A673 (cell line): ENCODE results near the gene LIX1L. TPM values are rescaled to one million over a fixed set of nuclear protein-coding genes. Genes with fewer than 3 reads are reported as not detected.
A peak's percentile ranks its signal among the peaks of the same experiment; 100 is the strongest.

Experiments
- Bru-seq: library from RNA; stranded (reverse); fragments of 400-500 nt; gene quantifications from one replicate; lab custom pipeline; 2021; lab: Mats Ljungman, UMichigan
- BruChase-seq, 2 experiments: library from RNA; stranded (reverse); fragments of 400-500 nt; gene quantifications; one replicate each; lab custom pipeline; 2021; lab: Mats Ljungman, UMichigan
- BruUV-seq: library from RNA; stranded (reverse); fragments of 400-500 nt; replicated peaks from 2 replicates; lab custom pipeline; 2021; lab: Mats Ljungman, UMichigan
- CTCF ChIA-PET: fragments of 300-600 bp; sonication (Branson Sonifier 250); formaldehyde crosslinking; loops from one replicate; lab custom pipeline; 2022; ENCODE audit warnings: antibody characterized with exemption; lab: Charles Lee
- POLR2A ChIA-PET: fragments of 300-600 bp; sonication (Branson Sonifier 250); formaldehyde crosslinking; loops from one replicate; lab custom pipeline; 2022; ENCODE audit warnings: antibody characterized with exemption; ENCODE audit not compliant: low non-redundant PET; lab: Charles Lee
- DNase-seq: peaks from one replicate; pipeline ENCODE4 v3.0.0-alpha.2; 2015; ENCODE audit warnings: low spot score
- H3K27ac ChIP-seq: fragments of 200-600 bp; sonication (generic); 2 replicates; pipeline ENCODE4 v1.5.1; 2016; ENCODE audit warnings: mixed run types, low read depth, mild to moderate bottlenecking, mixed read lengths, antibody characterized with exemption, low read length; ENCODE audit not compliant: poor library complexity, severe bottlenecking
- H3K27me3 ChIP-seq: fragments of 200-600 bp; sonication (generic); replicated peaks from 2 replicates; pipeline ENCODE4 v1.6.1; 2017; ENCODE audit warnings: mixed run types, low read depth, mild to moderate bottlenecking, mixed read lengths, antibody characterized with exemption, low read length; ENCODE audit not compliant: insufficient read depth, poor library complexity
- H3K36me3 ChIP-seq: fragments of 200-600 bp; sonication (generic); 2 replicates; pipeline ENCODE4 v1.6.1; 2016; ENCODE audit warnings: mixed run types, mild to moderate bottlenecking, mixed read lengths, antibody characterized with exemption, low read length; ENCODE audit not compliant: insufficient read depth, poor library complexity, severe bottlenecking
- H3K4me1 ChIP-seq: fragments of 200-600 bp; sonication (generic); 2 replicates; pipeline ENCODE4 v1.6.1; 2017; ENCODE audit warnings: mixed run types, mild to moderate bottlenecking, mixed read lengths, antibody characterized with exemption, low read length; ENCODE audit not compliant: insufficient read depth, poor library complexity, severe bottlenecking
- H3K4me3 ChIP-seq: fragments of 200-600 bp; sonication (generic); 2 replicates; pipeline ENCODE4 v1.5.1; 2016; ENCODE audit warnings: low read depth, mixed run types, mild to moderate bottlenecking, mixed read lengths, low read length; ENCODE audit not compliant: poor library complexity, severe bottlenecking
- H3K9me3 ChIP-seq: fragments of 200-600 bp; sonication (generic); 2 replicates; pipeline ENCODE4 v1.6.1; 2016; ENCODE audit warnings: mixed run types, low read depth, mild to moderate bottlenecking, mixed read lengths, antibody characterized with exemption, low read length; ENCODE audit not compliant: poor library complexity, severe bottlenecking
- EZH2 ChIP-seq: fragments of 200-600 bp; sonication (generic); IDR thresholded peaks from 2 replicates; pipeline ENCODE4 v1.6.1; 2017; ENCODE audit warnings: borderline replicate concordance, low read depth, mild to moderate bottlenecking, mixed read lengths, antibody characterized with exemption, low read length; ENCODE audit not compliant: poor library complexity, severe bottlenecking
- intact Hi-C: fragments of 100-400 bp; cut with micrococcal nuclease; formaldehyde crosslinking; loops from one replicate; pipeline ENCODE4 v1.10.0; 2022; ENCODE audit not compliant: unreplicated experiment
- long read RNA-seq: library from polyadenylated mRNA; stranded (forward); transcript quantifications from one replicate; pipeline ENCODE4 v2.0.0, GENCODE V29; 2022
- total RNA-seq: library from RNA; stranded (reverse); gene quantifications from 2 replicates; pipeline ENCODE4 v1.2.3, GENCODE V29; 2021
- TF ChIP-seq, protein P1 (sequence below): fragments of 300-800, 200-600 bp; sonication (generic); conservative IDR thresholded peaks from 2 replicates; pipeline ENCODE4 v1.5.1; 2017; ENCODE audit warnings: low read depth, mild to moderate bottlenecking, antibody characterized with exemption, low read length, moderate library complexity, mixed read lengths

The LIX1L gene
- 39.6 and 40.1 TPM in 2 replicates for total RNA-seq
- percentile 72 among the genes with signal in this experiment for Bru-seq, nascent RNA
- BruChase-seq, experiment 1, labeled RNA remaining after a 2-hour chase = percentile 86 among the genes with signal in this experiment
- percentile 95 among the genes with signal in this experiment for BruChase-seq, experiment 2, labeled RNA remaining after a 6-hour chase
- long read RNA-seq, transcript LIX1L-201 (6 exons, 3,975 nt) = major isoform, 19 of 31 reads
- long read RNA-seq, partial matches to known transcripts = 2 of 31 reads
- long read RNA-seq, other reads (novel, unspliced or antisense) = 10 of 31 reads

DNA sequence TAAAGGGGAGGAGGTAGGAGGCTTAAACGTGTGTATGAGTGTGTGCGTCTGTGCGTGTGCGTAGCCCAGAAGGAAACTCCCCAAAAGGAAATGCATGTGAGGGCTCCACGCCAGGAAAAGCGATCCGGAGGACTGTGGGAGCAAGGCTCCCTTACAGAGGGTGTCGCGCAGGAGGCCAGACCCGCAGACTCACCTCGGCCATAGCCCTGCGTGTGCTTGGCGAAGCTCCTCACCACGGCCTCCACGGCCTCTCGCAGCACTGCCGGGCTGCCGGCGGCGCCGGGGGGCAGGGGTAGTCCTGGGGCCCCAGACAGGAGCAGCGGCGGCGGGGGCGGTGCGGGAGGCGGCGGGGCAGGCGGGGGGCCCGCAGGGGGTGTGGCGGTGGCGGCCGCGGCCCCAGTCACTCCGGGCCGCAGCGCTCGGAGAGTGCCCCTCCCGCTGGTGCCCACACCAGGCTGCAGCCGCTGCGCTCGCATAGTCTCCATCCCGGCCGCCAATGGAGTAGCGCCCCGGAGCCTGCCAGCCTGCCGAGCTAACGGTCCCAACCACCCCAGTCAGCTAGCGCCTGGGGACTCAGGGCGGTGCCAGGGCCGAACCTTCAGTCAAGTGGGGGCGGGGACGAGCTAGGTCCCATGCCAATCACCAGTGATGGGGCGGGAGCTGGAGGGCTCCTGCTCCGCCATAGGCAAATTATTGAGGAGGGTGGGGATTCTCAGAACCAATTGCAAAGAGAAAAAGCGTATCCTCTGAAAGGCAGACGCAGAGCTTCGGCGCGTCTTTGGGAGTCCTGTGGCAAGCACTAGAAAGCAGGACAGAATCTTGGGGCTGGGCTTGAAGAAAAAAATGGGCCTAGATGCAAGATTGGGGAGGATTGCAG is at the start of gene LIX1L:
TSS of gene LIX1L (minus strand) at position 575 of the 877 bp plus-strand sequence. CDS start at position 485, 90 bp downstream.
- ChIA-PET CTCF (interaction anchor here (0.7 to 1.2 kb wide), 3 partner anchors 20 to 65 kb away, joined by 3 to 5 read pairs (median 4); partner anchors contain the start of gene RBM8A), POLR2A (interaction anchor here (0.7 kb wide), 2 partner anchors 30 to 38 kb away, joined by 4 to 6 read pairs; partner anchors contain the start of gene RBM8A)
- H3K4me1 ChIP-seq = peaks cover 43% of the 10 kb centered on the region
- H3K27ac ChIP-seq = peak within 1 kb of the TSS; percentile 90
- no peaks in the 10 kb centered on the region for H3K36me3 ChIP-seq
- H3K27me3 ChIP-seq = no peaks in the 10 kb centered on the region
- TF ChIP-seq, protein P1, sequence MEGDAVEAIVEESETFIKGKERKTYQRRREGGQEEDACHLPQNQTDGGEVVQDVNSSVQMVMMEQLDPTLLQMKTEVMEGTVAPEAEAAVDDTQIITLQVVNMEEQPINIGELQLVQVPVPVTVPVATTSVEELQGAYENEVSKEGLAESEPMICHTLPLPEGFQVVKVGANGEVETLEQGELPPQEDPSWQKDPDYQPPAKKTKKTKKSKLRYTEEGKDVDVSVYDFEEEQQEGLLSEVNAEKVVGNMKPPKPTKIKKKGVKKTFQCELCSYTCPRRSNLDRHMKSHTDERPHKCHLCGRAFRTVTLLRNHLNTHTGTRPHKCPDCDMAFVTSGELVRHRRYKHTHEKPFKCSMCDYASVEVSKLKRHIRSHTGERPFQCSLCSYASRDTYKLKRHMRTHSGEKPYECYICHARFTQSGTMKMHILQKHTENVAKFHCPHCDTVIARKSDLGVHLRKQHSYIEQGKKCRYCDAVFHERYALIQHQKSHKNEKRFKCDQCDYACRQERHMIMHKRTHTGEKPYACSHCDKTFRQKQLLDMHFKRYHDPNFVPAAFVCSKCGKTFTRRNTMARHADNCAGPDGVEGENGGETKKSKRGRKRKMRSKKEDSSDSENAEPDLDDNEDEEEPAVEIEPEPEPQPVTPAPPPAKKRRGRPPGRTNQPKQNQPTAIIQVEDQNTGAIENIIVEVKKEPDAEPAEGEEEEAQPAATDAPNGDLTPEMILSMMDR = no peak
- TF ChIP-seq EZH2 = no peak
- peak; percentile 99 for DNase-seq
- intact Hi-C loops = loop anchor here (5.0 kb wide), 1 partner anchor 100 kb away; the partner anchor contains the start of gene PIAS3
- H3K9me3 ChIP-seq = no peaks in the 10 kb centered on the region
- BruUV-seq = no TSS peak
- H3K4me3 ChIP-seq = peak within 1 kb of the TSS; percentile 69

DNA sequence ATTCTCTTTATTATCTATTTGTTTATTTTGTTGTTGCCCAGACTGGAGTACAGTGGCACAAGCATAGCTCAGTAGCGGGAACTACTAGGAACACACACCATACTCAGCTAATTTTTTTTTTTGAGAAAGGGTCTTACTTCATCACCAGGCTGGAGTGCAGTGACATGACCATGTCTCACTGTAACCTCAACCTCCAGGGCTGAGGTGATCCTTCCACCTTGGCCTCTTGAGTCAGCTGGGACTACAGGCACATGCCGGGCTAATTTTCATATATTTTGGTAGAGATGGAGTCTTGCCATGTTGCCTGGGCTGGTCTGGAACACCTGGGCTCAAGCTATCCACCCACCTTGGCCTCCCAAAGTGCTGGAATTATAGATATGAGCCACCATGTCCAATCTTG is 43.9 kb upstream of the LIX1L start:
- ChIA-PET POLR2A (no interaction called here), CTCF (interaction anchor here (0.6 to 1.2 kb wide), 2 partner anchors 24 to 26 kb away, joined by 3 to 4 read pairs; no protein-coding TSS in a partner anchor)
- no TSS peak for BruUV-seq

More for the DNA sequence above, 43.9 kb upstream of the LIX1L start:
- no peaks in the 10 kb centered on the region for H3K9me3 ChIP-seq
- intact Hi-C loops = loop anchor here (2.0 kb wide), 1 partner anchor 21 kb away; no protein-coding TSS in a partner anchor
- H3K4me1 ChIP-seq = peaks cover 16% of the 10 kb centered on the region
- TF ChIP-seq, protein P1 = no peak
- no peak for TF ChIP-seq EZH2
- no peaks in the 10 kb centered on the region for H3K36me3 ChIP-seq
- DNase-seq = no peak
- no peak overlapping the region for H3K27ac ChIP-seq
- H3K4me3 ChIP-seq = no peak overlapping the region
- no peaks in the 10 kb centered on the region for H3K27me3 ChIP-seq
